Keratinocyte (primary cell): Measurements from ENCODE around the gene MBD3L2.
"Not testable (repeated sequence)": the region's sequence is repeated elsewhere in the genome, so short reads cannot be mapped to it uniquely, and the experiment has no call there.

ENCODE experiments used
- CTCF ChIP-seq, 3 experiments: IDR thresholded peaks in 1 of 3; conservative IDR thresholded peaks in 1 of 3; optimal IDR thresholded peaks in 1 of 3; 2 replicates in 2 of 3; 3 replicates in 1 of 3; pipeline versions ENCODE3 to v1.5.1; 2011; ENCODE audit warnings: low read length in 3 of 3, mild to moderate bottlenecking in 3 of 3, moderate library complexity in 2 of 3, control low read depth in 1 of 3, inconsistent platforms in 1 of 3; ENCODE audit not compliant: insufficient read depth in 2 of 3; ENCODE audit errors: extremely low read depth in 1 of 3
- EZH2 ChIP-seq: IDR thresholded peaks from one replicate; pipeline ENCODE4 v1.6.1; 2012; ENCODE audit warnings: inconsistent platforms, mild to moderate bottlenecking, low read length, moderate library complexity

GRCh38 chr19:7021331-7021730 lies 27.8 kb upstream of the MBD3L2 start, which contains the start of gene MBD3L2B:
- not testable (repeated sequence) for TF ChIP-seq CTCF (optimal IDR thresholded peaks at IDR 0.05 in 1 of 3, IDR thresholded peaks at IDR 0.05 in 1 of 3, conservative IDR thresholded peaks at IDR 0.05 in 1 of 3; ENCODE audit: extremely low read depth in 1 of 3, insufficient read depth in 2 of 3, low read length in 3 of 3); EZH2
